Measurements from ENCODE around the gene CPM. TPM values are rescaled to one million over a fixed set of nuclear protein-coding genes. Genes with fewer than 3 reads are reported as not detected.

Gene CPM
- polyA plus RNA-seq, 1 donor (not counting 4 experiments of a cell fraction or from before 2014, with no cell fraction given), result 2.5 TPM

DNA sequence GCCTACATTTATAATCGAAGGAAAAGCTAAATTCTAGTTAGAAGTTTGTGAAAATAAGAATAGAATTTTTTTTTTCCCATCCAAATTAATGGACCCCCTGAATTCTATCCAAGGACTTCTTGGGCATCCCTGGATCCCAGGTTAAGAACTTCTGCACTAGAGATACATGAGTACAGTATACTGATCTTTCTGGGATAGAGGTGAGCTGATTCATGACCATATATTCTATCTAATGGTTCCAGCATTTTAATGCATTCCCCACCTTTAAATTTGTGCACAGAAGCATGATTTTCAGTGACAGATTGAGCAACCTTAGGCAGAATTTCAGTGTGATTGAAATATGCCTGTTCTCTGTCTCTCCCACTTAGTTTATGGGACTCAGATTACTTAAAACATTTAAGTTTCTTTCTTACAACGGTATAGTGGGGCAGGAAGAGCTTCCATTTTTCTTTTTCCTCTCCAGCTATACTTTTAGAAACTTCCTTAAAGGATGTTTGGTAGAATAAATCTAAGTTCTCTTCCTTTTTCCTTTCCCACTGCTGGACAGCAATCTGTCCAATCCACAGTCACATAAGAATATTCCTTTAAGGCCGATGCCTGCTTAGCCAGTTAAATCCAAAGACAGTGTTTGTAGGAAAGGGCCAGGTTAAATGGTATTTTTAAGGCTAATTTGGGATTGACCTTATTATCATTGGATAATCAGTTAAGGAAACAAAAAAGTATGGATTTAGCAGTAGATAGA, 118.3 kb downstream of the CPM start:
- TF ChIP-seq, protein P1, sequence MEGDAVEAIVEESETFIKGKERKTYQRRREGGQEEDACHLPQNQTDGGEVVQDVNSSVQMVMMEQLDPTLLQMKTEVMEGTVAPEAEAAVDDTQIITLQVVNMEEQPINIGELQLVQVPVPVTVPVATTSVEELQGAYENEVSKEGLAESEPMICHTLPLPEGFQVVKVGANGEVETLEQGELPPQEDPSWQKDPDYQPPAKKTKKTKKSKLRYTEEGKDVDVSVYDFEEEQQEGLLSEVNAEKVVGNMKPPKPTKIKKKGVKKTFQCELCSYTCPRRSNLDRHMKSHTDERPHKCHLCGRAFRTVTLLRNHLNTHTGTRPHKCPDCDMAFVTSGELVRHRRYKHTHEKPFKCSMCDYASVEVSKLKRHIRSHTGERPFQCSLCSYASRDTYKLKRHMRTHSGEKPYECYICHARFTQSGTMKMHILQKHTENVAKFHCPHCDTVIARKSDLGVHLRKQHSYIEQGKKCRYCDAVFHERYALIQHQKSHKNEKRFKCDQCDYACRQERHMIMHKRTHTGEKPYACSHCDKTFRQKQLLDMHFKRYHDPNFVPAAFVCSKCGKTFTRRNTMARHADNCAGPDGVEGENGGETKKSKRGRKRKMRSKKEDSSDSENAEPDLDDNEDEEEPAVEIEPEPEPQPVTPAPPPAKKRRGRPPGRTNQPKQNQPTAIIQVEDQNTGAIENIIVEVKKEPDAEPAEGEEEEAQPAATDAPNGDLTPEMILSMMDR (optimal IDR thresholded peaks at IDR 0.05 in 1 of 3, IDR thresholded peaks at IDR 0.05 in 1 of 3, conservative IDR thresholded peaks at IDR 0.05 in 1 of 3; ENCODE audit: extremely low read depth in 1 of 3, insufficient read depth in 2 of 3, low read length in 3 of 3), result no peak
- TF ChIP-seq EZH2 (IDR thresholded peaks at IDR 0.05; ENCODE audit: low read length), result no peak

DNA sequence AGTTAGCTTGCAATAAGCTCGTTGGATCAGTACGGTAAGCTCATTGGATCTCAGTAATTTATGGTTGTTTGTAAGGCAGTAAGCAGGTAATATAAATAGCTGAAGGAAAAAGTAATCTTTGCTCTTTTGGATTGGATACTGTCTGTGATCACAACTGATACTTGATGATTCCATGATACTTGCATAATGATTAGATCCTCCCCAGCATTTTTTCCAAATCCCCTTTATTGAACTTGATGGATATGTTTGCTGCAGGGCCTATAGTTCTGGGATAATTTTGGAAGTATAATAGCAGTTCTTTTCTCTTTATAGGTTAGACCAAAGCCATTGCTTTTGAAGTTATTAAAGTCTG, 119.8 kb downstream of the CPM start:
- Histone ChIP-seq H3K4me3 (ENCODE audit: control insufficient read depth in 2 of 3, extremely low read depth in 1 of 3, insufficient read depth in 2 of 3, low read depth in 1 of 3, low read length in 3 of 3) (no peak overlapping the region), H3K4me2 (ENCODE audit: control insufficient read depth, extremely low read depth, insufficient read depth, low read depth, low read length) (no peak overlapping the region), H3K9me1 (ENCODE audit: control insufficient read depth, extremely low read depth, insufficient read depth, low read length) (no peaks in the 10 kb centered on the region), H3K9ac (ENCODE audit: control insufficient read depth, extremely low read depth, insufficient read depth, low read length) (no peak overlapping the region), H3K9me3 (ENCODE audit: control insufficient read depth, low read depth, low read length) (no peaks in the 10 kb centered on the region), H4K20me1 (ENCODE audit: control insufficient read depth, extremely low read depth, insufficient read depth, low read length) (no peaks in the 10 kb centered on the region), H3K36me3 (ENCODE audit: control insufficient read depth in 2 of 2, extremely low read depth in 1 of 2, insufficient read depth in 2 of 2, low read length in 2 of 2) (peaks cover 12 to 13% of the 10 kb centered on the region in 2 experiments), H3K79me2 (ENCODE audit: control insufficient read depth, insufficient read depth, low read length) (peaks cover 73% of the 10 kb centered on the region), H3K27ac (ENCODE audit: control insufficient read depth, insufficient read depth, low read length) (no peak overlapping the region), H2AFZ (ENCODE audit: control insufficient read depth, low read length) (no peak overlapping the region), H3K4me1 (ENCODE audit: control insufficient read depth, extremely low read depth, insufficient read depth, low read length) (peaks cover 3% of the 10 kb centered on the region), H3K27me3 (ENCODE audit: control insufficient read depth, extremely low read depth, insufficient read depth, low read length) (no peaks in the 10 kb centered on the region)
- TF ChIP-seq, protein P1 (optimal IDR thresholded peaks at IDR 0.05 in 1 of 3, IDR thresholded peaks at IDR 0.05 in 1 of 3, conservative IDR thresholded peaks at IDR 0.05 in 1 of 3; ENCODE audit: extremely low read depth in 1 of 3, insufficient read depth in 2 of 3, low read length in 3 of 3), result no peak
- no peak for TF ChIP-seq EZH2 (IDR thresholded peaks at IDR 0.05; ENCODE audit: low read length)
- dilution Hi-C loops (cut with MboI; ENCODE audit: extremely low pct_ligation_motif_present, low sequenced_read_pairs), result no loop called here
- DNase-seq (ENCODE audit: low read depth, low spot score) (no peak), FAIRE-seq (no peak)

More for the DNA sequence above, 118.3 kb downstream of the CPM start:
- H3K4me1 ChIP-seq (ENCODE audit: control insufficient read depth, extremely low read depth, insufficient read depth, low read length), result peaks cover 3% of the 10 kb centered on the region
- no peak overlapping the region for H3K27ac ChIP-seq (ENCODE audit: control insufficient read depth, insufficient read depth, low read length)
- no peak overlapping the region for H3K4me2 ChIP-seq (ENCODE audit: control insufficient read depth, extremely low read depth, insufficient read depth, low read depth, low read length)
- no peaks in the 10 kb centered on the region for H3K9me1 ChIP-seq (ENCODE audit: control insufficient read depth, extremely low read depth, insufficient read depth, low read length)
- no peak overlapping the region for H3K9ac ChIP-seq (ENCODE audit: control insufficient read depth, extremely low read depth, insufficient read depth, low read length)
- H2AFZ ChIP-seq (ENCODE audit: control insufficient read depth, low read length), result no peak overlapping the region
- no peaks in the 10 kb centered on the region for H3K9me3 ChIP-seq (ENCODE audit: control insufficient read depth, low read depth, low read length)
- DNase-seq (ENCODE audit: low read depth, low spot score) (no peak), FAIRE-seq (no peak)
- H3K79me2 ChIP-seq (ENCODE audit: control insufficient read depth, insufficient read depth, low read length), result peaks cover 69% of the 10 kb centered on the region
- dilution Hi-C loops (cut with MboI; ENCODE audit: extremely low pct_ligation_motif_present, low sequenced_read_pairs), result no loop called here
- no peak overlapping the region for H3K4me3 ChIP-seq (ENCODE audit: control insufficient read depth in 2 of 3, extremely low read depth in 1 of 3, insufficient read depth in 2 of 3, low read depth in 1 of 3, low read length in 3 of 3)
- H3K36me3 ChIP-seq (ENCODE audit: control insufficient read depth in 2 of 2, extremely low read depth in 1 of 2, insufficient read depth in 2 of 2, low read length in 2 of 2), result peaks cover 13 to 15% of the 10 kb centered on the region in 2 experiments
- H4K20me1 ChIP-seq (ENCODE audit: control insufficient read depth, extremely low read depth, insufficient read depth, low read length), result no peaks in the 10 kb centered on the region
- no peaks in the 10 kb centered on the region for H3K27me3 ChIP-seq (ENCODE audit: control insufficient read depth, extremely low read depth, insufficient read depth, low read length)

Measured in keratinocyte (primary cell).